Caco-2 (cell line): Measurements from ENCODE around the gene BCORL1. TPM values are rescaled to one million over a fixed set of nuclear protein-coding genes. Genes with fewer than 3 reads are reported as not detected.

ENCODE experiments used
- BruUV-seq: library from RNA; stranded (reverse); fragments of 400-500 nt; replicated peaks from 2 replicates; lab custom pipeline; 2021; lab: Mats Ljungman, UMichigan
- CTCF ChIA-PET: fragments of 300-600 bp; sonication (Branson Sonifier 250); formaldehyde crosslinking; loops from one replicate; lab custom pipeline; 2022; ENCODE audit warnings: antibody characterized with exemption; lab: Charles Lee
- POLR2A ChIA-PET: fragments of 300-600 bp; sonication (Branson Sonifier 250); formaldehyde crosslinking; loops from one replicate; lab custom pipeline; 2022; ENCODE audit warnings: antibody characterized with exemption; lab: Charles Lee
- DNase-seq, 2 experiments: peaks; one replicate each; pipeline versions ENCODE4 v3.0.0 to v3.0.0-alpha.2; 2020 to 2022
- H3K27me3 ChIP-seq: replicated peaks from 2 replicates; pipeline ENCODE4 v1.6.0; 2011; ENCODE audit warnings: low read length; ENCODE audit not compliant: control insufficient read depth, insufficient read depth
- H3K36me3 ChIP-seq: 2 replicates; pipeline ENCODE4 v1.5.1; 2011; ENCODE audit warnings: low read length; ENCODE audit not compliant: control insufficient read depth, insufficient read depth
- H3K4me1 ChIP-seq: fragments of 250-450 bp; sonication (Bioruptor Pico); 2 replicates; pipeline ENCODE4 v1.5.1; 2020; ENCODE audit warnings: mild to moderate bottlenecking
- H3K4me3 ChIP-seq: 2 replicates; pipeline ENCODE4 v1.5.1; 2011; ENCODE audit warnings: low read depth, mild to moderate bottlenecking, control low read depth, low read length
- H3K9me3 ChIP-seq: fragments of 250-450 bp; sonication (Bioruptor Pico); 2 replicates; pipeline ENCODE4 v1.5.1; 2020; ENCODE audit warnings: mild to moderate bottlenecking, moderate library complexity
- H3K27ac Mint-ChIP-seq: one replicate; pipeline ENCODE4 v1.8.0; 2022; ENCODE audit warnings: mixed read lengths; ENCODE audit not compliant: unreplicated experiment
- H3K27me3 Mint-ChIP-seq: one replicate; pipeline ENCODE4 v1.8.0; 2022; ENCODE audit warnings: mixed read lengths; ENCODE audit not compliant: insufficient read depth, unreplicated experiment
- H3K36me3 Mint-ChIP-seq: one replicate; pipeline ENCODE4 v1.8.0; 2022; ENCODE audit warnings: mild to moderate bottlenecking, mixed read lengths; ENCODE audit not compliant: insufficient read depth, unreplicated experiment
- H3K4me1 Mint-ChIP-seq: one replicate; pipeline ENCODE4 v1.8.0; 2022; ENCODE audit warnings: low read depth, mixed read lengths; ENCODE audit not compliant: unreplicated experiment
- H3K4me3 Mint-ChIP-seq: one replicate; pipeline ENCODE4 v1.8.0; 2022; ENCODE audit warnings: mild to moderate bottlenecking, moderate library complexity, mixed read lengths; ENCODE audit not compliant: unreplicated experiment
- H3K9me3 Mint-ChIP-seq: one replicate; pipeline ENCODE4 v1.8.0; 2022; ENCODE audit warnings: mixed read lengths; ENCODE audit not compliant: unreplicated experiment
- CTCF ChIP-seq, 2 experiments: fragments of 200-600 bp in 1 of 2; IDR thresholded peaks; 1 replicate in 1 of 2; 2 replicates in 1 of 2; pipeline versions ENCODE4 v1.5.1 to v1.8.0; 2011 to 2022; ENCODE audit warnings: antibody characterized with exemption in 1 of 2, control low read depth in 1 of 2, inconsistent platforms in 1 of 2, low read depth in 1 of 2, low read length in 1 of 2, mild to moderate bottlenecking in 1 of 2, moderate library complexity in 1 of 2; ENCODE audit not compliant: insufficient read depth in 1 of 2, severe bottlenecking in 1 of 2, unreplicated experiment in 1 of 2
- intact Hi-C: fragments of 100-400 bp; cut with micrococcal nuclease; formaldehyde crosslinking; loops from one replicate; pipeline ENCODE4 v1.10.0; 2022; ENCODE audit not compliant: unreplicated experiment
- total RNA-seq: library from RNA; stranded (reverse); gene quantifications from 2 replicates; pipeline ENCODE4 v1.2.3, GENCODE V29; 2022

BCORL1 gene
- total RNA-seq, 1 experiment from 2014 or later: 19.8 TPM

DNA sequence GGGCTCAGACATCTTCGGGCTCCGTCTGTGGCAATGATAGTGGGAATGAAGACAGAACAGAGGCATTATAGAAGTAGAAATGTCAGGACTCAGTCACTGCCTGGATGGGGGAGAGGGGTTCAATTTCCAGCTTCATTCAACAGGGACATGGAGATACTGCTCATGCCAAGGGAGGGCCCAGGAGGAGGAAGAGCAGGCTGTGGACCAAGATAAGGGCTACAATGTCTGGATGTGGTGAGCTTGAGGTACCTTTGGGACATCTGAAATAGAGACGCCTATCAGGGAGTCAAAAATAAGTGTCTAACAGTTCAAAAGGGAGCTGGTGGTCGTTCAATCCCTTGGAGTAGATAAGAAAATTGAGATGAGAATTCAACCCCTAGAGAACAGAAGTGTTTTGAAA is 93.3 kb downstream of the BCORL1 start:
- Histone ChIP-seq H3K27me3 (no peaks in the 10 kb centered on the region), H3K36me3 (no peaks in the 10 kb centered on the region), H3K4me1 (peaks cover 15% of the 10 kb centered on the region), H3K4me3 (no peak overlapping the region), H3K9me3 (no peaks in the 10 kb centered on the region)
- Mint-ChIP-seq H3K4me1 (peaks cover 6% of the 10 kb centered on the region), H3K27me3 (no peaks in the 10 kb centered on the region), H3K27ac (no peak overlapping the region), H3K36me3 (peaks cover 53% of the 10 kb centered on the region), H3K4me3 (no peak overlapping the region), H3K9me3 (no peaks in the 10 kb centered on the region)
- TF ChIP-seq CTCF (IDR thresholded peaks at IDR 0.05; ENCODE audit: insufficient read depth in 1 of 2, low read depth in 1 of 2, low read length in 1 of 2, severe bottlenecking in 1 of 2, unreplicated experiment in 1 of 2): no peak
- ChIA-PET POLR2A (no interaction called here), CTCF (no interaction called here)
- no peak for DNase-seq
- no TSS peak for BruUV-seq
- intact Hi-C loops: no loop called here

GRCh38 chrX:130079824-130080406 is 97.5 kb downstream of the BCORL1 start:
- Mint-ChIP-seq H3K9me3 (no peaks in the 10 kb centered on the region), H3K4me3 (no peak overlapping the region), H3K27me3 (no peaks in the 10 kb centered on the region), H3K27ac (no peak overlapping the region), H3K4me1 (no peaks in the 10 kb centered on the region), H3K36me3 (peaks cover 48% of the 10 kb centered on the region)
- intact Hi-C loops: loop anchor here (1.0 kb wide), 1 partner anchor 112 kb away; no protein-coding TSS in a partner anchor
- Histone ChIP-seq H3K4me1 (no peaks in the 10 kb centered on the region), H3K36me3 (no peaks in the 10 kb centered on the region; the same call in 1 of the 2 replicates), H3K27me3 (no peaks in the 10 kb centered on the region), H3K9me3 (no peaks in the 10 kb centered on the region), H3K4me3 (no peak overlapping the region)
- ChIA-PET CTCF (interaction anchor here (0.6 to 1.6 kb wide), 9 partner anchors 8 to 452 kb away, joined by 3 to 12 read pairs (median 6); no protein-coding TSS in a partner anchor), POLR2A (no interaction called here)
- TF ChIP-seq CTCF (IDR thresholded peaks at IDR 0.05; ENCODE audit: insufficient read depth in 1 of 2, low read depth in 1 of 2, low read length in 1 of 2, severe bottlenecking in 1 of 2, unreplicated experiment in 1 of 2): peak; percentile 35 to 72
- no TSS peak for BruUV-seq
- DNase-seq: peak; percentile 44 to 57

GRCh38 chrX:130080791-130081367 is 98.4 kb downstream of the BCORL1 start:
- Histone ChIP-seq H3K4me3 (no peak overlapping the region), H3K27me3 (no peaks in the 10 kb centered on the region), H3K36me3 (no peaks in the 10 kb centered on the region; the same call in 1 of the 2 replicates), H3K9me3 (no peaks in the 10 kb centered on the region), H3K4me1 (no peaks in the 10 kb centered on the region)
- POLR2A ChIA-PET: no interaction called here
- H3K27ac Mint-ChIP-seq: no peak overlapping the region
- no peaks in the 10 kb centered on the region for H3K9me3 Mint-ChIP-seq
- intact Hi-C loops: no loop called here
- no peak overlapping the region for H3K4me3 Mint-ChIP-seq
- CTCF ChIA-PET: interaction anchor here (0.7 to 1.6 kb wide), 2 partner anchors 18 to 311 kb away, joined by 3 read pairs; no protein-coding TSS in a partner anchor
- no peak for DNase-seq
- no peak for TF ChIP-seq CTCF (IDR thresholded peaks at IDR 0.05; ENCODE audit: insufficient read depth in 1 of 2, low read depth in 1 of 2, low read length in 1 of 2, severe bottlenecking in 1 of 2, unreplicated experiment in 1 of 2)
- H3K36me3 Mint-ChIP-seq: peaks cover 43% of the 10 kb centered on the region
- no TSS peak for BruUV-seq
- H3K27me3 Mint-ChIP-seq: no peaks in the 10 kb centered on the region
- no peaks in the 10 kb centered on the region for H3K4me1 Mint-ChIP-seq
